Renal cortex interstitium (tissue), 11 donors: Measurements from ENCODE around the gene SNED1. TPM values are rescaled to one million over a fixed set of nuclear protein-coding genes. Genes with fewer than 3 reads are reported as not detected.

ENCODE experiments used
- DNase-seq, 11 donors: peaks; one replicate each; pipeline ENCODE4 v3.0.0-alpha.2; 2013; ENCODE audit warnings: low read depth in 9 of 11, low spot score in 4 of 11; ENCODE audit errors: extremely low read depth in 1 of 11
- polyA plus RNA-seq, 3 donors: library from polyadenylated mRNA; unstranded; fragments of 120-200 nt; gene quantifications; one replicate each; pipeline ENCODE4 v1.2.1, GENCODE V29; 2013; ENCODE audit not compliant: insufficient read length in 3 of 3

The SNED1 gene
- polyA plus RNA-seq, 3 donors, result 6.1 to 13.9 (median 8.1) TPM

DNA sequence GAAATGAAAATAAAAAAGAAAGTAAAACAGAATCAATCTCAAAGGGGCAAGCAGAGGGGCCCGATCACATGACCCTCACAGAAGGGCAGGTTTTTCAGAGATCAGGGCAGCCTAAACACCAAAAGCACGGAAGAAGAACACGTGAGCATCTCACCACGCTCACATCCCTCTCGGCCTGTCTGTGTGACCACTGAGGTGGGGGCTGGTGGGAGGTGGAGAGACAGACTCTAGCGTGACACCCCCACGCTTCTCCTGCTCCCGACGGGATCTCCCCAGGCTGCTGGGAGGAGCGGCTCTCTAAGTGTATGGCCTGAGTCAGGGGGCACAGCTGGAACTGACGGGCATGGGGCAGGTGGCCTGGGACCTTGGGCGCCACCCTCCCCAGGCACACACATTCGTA is 127.2 kb downstream of the SNED1 start:
- no peak for DNase-seq

DNA sequence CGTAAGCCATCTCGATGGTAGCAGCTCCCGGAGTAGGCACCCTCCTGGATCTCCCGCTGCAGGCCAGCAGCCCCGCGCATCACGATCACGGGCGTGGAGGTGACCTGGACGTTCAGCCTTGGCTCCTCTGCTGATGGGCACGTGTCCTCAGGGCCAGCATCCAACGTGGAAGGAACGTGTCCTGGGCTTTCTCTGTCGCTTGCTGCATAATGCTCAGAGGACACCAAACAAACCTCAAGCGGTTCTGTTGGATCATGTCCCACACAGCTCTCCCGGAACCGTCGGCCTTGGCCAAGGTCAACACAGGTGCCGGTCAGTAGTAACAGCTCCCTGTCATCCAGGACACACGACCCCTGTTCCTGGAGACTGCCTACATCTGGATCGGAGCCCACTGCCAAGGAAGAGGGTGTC is 127.8 kb downstream of the SNED1 start:
- no peak for DNase-seq

DNA sequence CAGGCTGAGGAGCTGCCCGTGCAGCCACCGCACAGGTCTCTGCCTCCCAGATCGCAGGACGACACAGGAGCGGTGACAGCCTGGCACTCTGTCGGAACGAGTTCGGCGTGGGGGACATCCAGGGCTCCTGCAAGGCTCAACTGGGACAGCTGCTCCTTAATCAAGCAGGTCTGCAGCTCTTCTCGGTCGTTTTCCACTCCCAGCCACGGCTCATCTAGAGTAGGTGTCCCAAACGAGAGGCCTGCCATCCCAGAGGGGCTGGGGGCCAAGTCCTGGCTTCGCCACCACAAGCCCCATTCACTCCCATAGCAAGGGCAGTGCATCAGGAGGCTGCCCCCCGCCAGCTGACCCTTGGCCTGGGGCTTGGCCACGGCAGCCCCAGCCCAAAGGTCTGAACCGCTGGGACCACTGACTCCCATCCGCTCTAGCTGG is 128.4 kb downstream of the SNED1 start:
- DNase-seq, result no peak

DNA sequence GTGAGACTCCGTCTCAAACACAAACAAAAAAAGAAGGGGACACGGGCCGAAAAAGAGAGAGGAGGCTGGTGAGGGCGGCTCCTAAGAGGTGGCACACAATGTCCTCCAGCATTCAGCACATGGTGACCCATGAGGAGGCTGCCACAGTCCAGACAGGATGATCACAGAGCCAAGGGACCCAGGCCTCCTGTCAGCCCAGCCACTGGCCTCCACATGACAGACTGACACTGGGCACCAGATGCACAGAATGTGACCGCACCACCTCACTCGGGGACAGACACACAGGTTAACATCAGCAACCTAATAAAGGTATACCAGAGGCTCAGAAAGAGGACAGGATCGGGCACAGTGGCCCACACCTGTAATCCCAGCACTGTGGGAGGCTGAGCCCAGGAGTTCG is 129.8 kb downstream of the SNED1 start:
- DNase-seq, result no peak

DNA sequence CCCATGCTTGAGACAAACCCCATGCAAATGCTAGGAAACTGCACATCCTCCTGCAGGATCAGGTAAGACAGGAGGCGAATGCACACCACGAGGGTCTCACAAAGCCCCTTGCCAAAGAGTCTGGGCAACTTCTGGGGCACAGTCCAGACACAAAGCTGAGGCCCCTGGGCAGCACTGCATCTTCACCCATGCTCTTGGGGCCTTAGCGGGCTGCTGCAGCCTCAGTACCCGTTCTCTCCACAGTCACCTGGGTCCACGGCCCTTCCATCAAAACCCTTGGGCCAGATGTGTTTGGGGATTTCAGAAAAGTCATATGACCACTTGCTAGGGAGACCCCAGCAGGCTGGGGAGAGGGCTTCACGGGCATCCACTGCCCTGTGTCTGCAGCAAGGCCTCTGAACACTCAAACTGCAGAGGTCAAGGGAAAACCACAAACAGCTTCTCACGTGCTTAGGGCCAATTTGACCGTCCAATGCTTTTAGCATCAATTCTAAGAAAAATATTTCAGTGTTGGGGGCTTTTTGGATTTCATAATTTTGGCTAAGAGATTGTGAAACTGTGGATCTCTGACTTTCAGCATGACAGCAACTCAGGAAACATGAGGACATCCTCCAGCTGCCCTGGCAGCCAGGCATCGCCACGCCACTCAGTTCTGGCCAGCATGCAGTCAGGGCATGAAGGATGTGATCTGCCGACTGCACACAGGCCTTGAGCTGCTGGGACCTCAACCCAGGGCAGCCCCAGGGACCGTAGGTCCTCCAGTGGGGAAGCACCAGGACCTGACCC is 130.9 kb downstream of the SNED1 start:
- DNase-seq, result no peak

DNA sequence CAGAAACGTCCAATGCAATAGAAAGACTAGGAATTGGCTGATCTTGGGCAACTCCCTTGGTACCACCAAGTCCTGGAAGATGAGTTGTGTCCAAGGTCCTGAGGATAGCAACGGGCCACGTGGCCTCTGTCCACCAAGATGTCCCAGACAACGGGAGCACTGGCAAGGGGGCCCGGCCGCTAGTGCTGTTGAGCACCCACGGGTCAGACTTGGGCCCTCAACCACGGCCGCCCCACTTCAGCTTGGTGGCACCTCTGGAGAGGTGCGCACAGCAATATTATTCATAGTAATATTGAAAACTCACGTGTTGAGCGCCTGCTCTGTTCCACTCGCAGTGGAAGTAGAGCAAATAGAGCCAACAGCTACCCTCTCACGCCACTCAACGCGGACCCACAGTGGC is 131.9 kb downstream of the SNED1 start:
- no peak for DNase-seq

DNA sequence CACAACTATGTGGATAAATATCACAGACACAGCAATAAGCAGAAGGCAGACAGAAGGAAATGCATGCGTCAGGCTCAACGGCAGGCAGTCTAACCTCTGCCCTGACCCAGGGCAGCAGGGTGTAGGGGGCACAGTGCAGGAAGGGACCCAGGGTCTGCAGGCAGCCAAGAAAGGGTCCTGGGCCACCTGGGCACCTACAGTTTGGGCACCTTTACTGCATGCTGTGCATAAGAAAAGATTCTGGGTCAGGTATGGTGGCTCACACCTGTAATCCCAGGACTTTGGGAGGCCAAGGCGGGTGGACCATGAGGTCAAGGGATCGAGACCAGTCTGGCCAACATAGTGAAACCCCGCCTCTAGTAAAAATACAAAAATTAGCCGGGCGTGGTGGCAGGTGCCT is 133.1 kb downstream of the SNED1 start:
- no peak for DNase-seq

DNA sequence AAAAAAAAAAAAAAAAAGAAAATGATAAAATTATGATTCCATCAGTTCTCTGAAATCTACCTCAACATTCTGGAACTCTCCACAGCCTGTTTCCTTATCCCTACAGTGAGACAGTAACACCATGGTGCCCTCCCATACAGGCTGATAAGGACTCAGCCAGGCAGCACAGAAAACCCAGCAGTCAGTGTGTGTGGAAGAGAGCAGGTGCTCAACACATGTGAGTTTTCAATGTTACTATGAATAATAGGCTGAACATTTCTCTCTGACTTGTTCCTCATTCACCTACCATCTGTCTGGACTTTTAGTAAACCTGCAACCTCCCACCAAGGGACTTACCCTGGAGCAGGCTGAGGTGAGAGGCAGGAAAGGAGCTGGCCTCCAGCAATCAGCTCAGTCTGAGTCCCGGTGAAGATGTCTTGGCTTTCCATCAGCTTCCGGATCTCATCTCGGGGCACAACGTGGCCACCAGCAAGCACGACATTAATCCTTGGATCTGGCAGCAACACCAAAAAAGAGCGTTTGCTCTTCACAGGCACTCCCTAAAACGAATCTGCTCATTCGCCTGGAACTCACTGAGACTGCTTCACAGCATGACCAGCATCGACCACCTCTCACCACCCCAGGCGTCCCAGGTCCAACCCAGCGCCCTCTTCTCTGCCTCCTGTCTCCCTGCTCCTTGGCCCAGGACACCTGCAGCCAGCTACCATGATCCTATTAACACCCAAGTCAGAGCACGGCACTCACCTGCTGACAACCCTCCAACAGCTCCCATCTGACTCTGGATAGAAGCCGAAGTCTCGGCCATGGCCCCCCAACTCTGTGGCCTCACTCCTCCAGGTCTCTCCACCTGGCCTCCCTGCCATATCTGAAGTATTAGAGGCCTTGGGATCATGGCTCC is 134.4 kb downstream of the SNED1 start:
- no peak for DNase-seq

DNA sequence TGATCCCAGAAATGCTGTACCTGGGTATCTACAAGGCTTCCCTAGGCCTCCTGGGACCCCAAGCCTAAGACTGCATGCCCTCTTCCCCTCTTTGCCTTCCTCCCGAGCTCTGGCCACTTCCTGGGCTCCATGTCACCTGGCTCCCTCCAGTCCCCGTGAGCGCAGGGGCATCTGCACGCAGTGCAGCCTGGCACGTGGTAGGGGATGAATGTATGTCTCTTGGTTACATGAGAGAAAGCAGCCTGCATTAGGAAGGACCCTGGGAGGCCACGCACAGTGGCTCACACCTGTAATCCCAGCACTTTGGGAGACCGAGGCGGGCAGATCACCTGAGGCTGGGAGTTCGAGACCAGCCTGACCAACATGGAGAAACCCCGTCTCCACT is 135.0 kb downstream of the SNED1 start:
- DNase-seq, result no peak

DNA sequence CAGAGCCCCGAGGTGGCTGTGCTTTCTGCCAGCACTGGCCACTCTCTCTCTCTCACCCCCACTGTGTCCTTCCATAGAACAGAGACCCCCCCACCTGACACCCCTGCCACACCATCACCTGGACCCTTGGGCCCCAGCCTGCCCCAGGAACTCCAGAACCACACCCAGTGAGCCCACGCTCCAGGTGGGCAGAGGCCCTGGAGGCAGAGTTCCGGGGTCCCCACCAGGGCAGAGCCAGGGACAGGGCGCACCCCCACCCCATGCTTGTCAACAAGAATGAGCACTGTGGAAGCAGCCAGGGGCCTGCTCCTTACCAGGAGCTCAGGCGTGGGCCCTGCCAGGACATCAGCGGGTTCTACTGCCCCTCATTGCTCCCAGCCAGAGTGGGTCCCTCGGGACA is 136.3 kb downstream of the SNED1 start:
- no peak for DNase-seq

DNA sequence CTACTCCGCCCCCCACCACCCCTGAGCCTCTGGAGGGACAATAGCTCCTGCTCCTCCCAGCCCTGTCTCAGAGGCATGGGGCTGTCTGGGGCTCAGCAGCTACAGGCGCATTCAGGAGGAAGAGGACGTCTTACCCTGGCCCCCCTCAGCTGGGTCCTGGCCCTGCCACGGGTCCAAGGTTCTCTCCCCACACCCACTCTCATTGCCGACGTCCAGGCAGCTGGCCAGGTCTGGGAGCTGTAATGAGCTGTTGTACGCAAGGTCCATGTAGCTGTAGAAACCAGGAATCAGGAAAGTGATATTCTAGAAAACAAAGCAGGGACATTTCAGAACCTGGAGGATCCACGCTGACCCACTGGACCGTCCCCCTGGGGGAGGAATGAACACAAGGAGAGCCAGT is 137.3 kb downstream of the SNED1 start:
- DNase-seq, result peak in 1 of 11 donors; percentile 25

DNA sequence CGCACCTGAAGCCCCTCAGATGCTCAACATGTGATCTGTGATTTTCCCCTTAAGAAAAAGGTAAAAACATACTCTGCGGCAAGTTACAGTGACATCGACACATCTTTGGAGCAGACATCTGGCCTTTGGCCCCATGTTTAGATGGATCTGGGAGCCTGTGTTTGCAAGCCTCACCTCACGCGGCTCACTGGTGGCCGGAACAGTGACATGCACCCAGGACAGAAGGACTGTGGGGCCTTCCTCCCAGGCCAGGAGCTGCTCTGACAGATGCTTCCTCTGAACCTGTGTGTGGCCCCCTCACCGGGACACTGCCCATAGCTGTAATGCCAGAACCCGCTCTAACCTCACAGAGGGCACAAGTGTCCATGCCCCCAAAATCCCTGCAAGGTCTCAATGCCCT is 137.8 kb downstream of the SNED1 start:
- DNase-seq, result no peak

DNA sequence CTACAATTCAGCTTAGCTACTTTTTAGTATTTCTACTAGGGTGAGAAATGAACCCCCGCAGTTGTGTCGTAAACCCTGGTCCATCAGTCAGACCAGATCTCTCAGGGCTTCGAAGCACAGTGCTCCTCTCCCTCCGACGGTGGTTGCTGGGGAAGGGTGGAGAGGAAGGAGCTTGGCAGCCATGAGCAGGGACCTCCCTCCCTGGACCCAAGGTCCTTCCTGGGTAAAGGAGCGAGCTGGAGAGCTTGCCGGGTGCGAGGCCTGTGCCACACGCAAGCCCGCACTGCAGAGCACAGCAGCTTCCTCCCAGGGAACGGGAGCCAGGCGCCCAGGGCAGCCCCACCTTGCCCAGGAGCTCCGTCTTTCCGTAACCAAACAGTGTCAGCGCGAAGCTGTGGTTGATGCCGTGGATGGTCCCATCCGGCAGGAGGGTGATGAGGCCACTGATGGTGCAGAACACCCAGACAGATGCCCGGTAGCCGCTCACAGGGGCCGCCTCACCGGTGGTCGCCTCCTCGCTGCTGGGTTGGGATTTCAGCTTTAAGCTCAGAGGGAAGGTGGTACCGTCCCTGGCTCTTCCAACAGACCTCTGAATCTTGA is 138.3 kb downstream of the SNED1 start:
- DNase-seq, result no peak

DNA sequence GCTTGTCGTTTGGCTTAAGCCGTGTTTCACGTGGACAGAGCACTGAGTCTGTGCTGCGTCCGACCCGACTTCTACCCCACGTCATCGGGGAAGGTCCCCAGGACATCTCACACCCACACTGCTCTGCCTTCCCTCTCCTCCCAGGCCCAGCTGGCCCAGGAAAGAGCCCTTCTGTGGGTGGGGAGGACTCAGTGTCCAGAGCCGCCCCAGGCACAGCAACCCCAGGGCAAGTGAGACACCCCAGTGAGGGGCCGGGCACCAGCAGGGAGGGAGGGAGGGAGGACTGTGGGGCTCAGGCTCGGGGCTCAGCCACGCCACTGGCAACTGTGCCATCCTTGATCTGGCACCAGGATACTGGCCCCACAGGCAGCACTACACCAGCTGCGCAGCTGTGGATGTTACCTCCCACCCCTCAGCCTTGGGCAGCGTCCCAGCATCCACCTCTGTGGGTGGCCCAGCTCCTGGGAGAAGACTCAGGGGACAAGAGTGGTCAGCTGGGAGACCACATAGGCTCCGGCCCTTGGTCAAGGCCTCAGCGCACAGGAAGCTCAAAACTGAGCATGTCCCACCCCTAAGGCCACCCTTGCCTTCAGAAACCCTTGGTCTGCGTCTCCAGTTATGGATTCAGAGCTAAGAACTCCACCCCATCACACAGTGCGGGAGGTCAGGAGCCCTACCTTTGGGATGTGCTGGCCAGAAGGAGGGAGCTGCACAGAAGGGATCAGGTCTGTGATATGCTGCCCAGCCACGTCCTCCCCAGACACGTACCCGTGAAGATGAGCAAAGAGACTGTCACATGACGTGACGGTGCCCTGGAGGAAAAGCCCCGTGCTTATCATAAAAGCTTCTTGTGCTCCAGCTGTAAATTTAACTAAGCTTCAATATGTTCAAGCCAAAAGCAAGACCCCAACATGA is 139.1 kb downstream of the SNED1 start:
- no peak for DNase-seq

DNA sequence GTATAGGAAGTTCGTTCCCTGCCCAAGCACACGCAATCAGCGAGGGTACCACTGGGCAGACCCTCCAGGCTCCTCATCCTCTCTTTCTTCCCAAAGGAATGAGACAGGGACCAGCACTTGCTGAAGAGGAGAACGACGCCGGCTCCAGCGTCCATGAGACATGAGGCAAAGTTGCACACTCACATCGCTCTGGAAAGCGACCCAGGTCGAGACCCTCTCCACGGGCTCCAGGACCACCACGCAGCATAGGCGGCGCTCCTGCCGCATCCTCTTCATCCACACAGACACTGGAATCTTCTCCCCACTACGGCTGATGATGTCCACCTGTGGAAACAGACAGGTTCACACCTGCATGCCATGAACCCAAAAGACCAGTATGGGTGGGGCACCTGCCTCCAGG is 140.1 kb downstream of the SNED1 start:
- DNase-seq, result no peak

DNA sequence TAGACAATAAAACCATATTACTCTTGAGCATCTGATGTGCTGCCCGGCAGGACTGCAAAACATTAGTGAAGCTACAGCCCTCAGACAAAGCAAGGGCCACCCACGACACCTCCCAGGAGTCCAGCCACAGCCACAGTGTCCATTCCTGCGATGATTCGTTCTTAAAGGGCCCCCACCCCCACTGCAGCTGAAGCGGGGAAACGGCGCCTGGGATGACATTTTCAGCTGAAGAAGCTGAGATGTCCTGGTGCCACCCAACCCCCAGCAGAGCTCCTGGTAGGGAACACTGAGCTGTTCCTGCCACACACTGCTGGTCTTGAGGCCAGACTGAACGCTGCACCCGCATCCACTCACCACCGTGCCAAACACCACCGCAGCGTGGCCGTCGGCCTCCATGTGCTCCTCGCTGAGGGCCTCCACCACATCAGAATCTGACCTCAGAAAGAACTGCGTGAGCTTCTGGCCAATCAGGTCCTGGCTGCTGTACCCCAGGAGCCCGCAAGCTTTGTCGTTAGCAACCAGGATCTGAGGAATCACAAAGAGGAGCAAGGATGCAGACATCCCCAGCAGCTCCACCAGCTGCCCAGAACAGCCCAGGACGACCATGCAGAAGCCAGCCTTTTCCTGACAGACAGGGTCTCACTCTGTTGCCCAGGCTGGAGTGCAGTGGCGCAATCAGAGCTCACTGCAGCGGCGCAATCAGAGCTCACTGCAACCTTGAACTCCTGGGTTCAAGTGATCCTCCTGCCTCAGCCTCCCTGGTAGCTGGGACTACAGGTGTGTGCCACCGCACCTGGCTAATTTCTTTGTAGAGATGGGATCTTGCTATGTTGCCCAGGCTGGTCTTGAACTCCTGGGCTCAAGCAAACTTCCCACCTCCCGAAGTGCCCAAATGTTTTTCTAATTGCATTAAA is 141.4 kb downstream of the SNED1 start:
- no peak for DNase-seq

DNA sequence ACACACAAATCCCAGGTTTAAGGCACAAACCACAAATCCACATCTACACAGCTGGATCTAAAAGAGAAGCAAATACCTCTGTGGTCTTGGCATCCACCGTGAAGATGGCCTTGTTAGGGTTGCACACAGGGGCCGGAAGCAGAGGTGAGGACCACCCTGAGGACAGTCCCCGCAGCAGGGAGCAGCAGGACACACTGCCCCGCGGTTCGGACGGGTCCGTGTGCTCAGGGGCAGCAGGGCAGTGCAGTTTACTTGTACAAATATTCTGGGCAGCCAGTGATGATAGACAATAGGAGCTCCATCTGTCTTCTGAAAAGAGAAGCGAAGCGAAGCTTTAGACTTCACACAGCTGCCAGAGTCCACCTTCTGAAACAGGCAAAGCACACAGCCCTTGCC is 142.0 kb downstream of the SNED1 start:
- DNase-seq, result no peak

DNA sequence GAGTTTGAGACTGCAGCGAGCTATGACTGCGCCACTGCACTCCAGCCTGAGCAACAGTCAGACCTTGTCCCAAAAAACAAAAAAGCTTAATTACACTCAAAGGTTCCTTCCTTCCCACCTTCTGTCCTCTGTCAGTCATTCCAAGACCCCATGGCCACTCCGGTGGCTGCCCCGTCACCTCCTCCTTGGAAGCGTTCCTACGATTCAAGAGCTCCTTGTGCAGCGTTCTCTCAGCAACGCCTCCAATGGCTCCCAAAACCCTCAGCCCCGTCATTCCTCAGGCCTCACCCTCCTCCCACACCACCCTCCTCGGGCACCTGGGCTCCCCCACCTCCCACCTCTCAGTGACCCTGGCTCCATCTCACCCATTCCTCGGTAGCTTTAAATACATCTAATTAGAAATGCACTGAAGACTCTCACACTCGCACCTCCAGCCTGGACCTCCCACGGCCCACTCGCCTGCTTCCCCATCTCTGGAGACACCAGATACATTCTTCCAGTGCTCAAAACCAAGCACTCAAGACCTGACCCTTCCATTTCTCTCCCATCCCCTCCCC is 142.9 kb downstream of the SNED1 start:
- no peak for DNase-seq
